GM13976 (cell line): ENCODE results near the gene CENPC.
"Not testable (repeated sequence)": the region's sequence is repeated elsewhere in the genome, so short reads cannot be mapped to it uniquely, and the experiment has no call there.

Source experiments
- DNase-seq: peaks from one replicate; pipeline ENCODE4 v3.0.0; 2012; ENCODE audit warnings: low spot score
- CTCF ChIP-seq: IDR thresholded peaks from 2 replicates; pipeline ENCODE4 v1.5.1; 2012; ENCODE audit warnings: borderline replicate concordance, mild to moderate bottlenecking; ENCODE audit not compliant: insufficient read depth; ENCODE audit errors: extremely low read depth, missing control alignments, control extremely low read depth
- in situ Hi-C: fragments of 300-500 bp; cut with MboI; formaldehyde crosslinking; loops from one replicate; pipeline ENCODE4 v1.12.0; 2022; ENCODE audit warnings: low sequenced_read_pairs, mixed read lengths, inconsistent platforms; ENCODE audit not compliant: unreplicated experiment

Gene CENPC

GRCh38 chr4:67546971-67547370 lies 1.7 kb upstream of the CENPC start:
- no peak for DNase-seq
- in situ Hi-C loops = loop anchor here (25.0 kb wide), 1 partner anchor 365 kb away; no protein-coding TSS in a partner anchor
- no peak for TF ChIP-seq CTCF

- in situ Hi-C loops = loop anchor here (25.0 kb wide), 1 partner anchor 366 kb away; no protein-coding TSS in a partner anchor
- DNase-seq = no peak
- no peak for TF ChIP-seq CTCF
Measured at GRCh38 chr4:67546004-67546356, 677 bp upstream of the CENPC start.

- TF ChIP-seq CTCF = no peak
- in situ Hi-C loops = loop anchor here (25.0 kb wide), 1 partner anchor 370 kb away; no protein-coding TSS in a partner anchor
- DNase-seq = no peak
Measured at GRCh38 chr4:67542076-67542475, 3.2 kb downstream of the CENPC start.

GRCh38 chr4:67539830-67540229 lies 5.5 kb downstream of the CENPC start:
- no peak for TF ChIP-seq CTCF
- no peak for DNase-seq
- in situ Hi-C loops = loop anchor here (25.0 kb wide), 1 partner anchor 372 kb away; no protein-coding TSS in a partner anchor

GRCh38 chr4:67535280-67535840 lies 9.9 kb downstream of the CENPC start:
- no peak for TF ChIP-seq CTCF
- in situ Hi-C loops = loop anchor here (25.0 kb wide), 1 partner anchor 377 kb away; no protein-coding TSS in a partner anchor
- no peak for DNase-seq

- in situ Hi-C loops = loop anchor here (25.0 kb wide), 1 partner anchor 379 kb away; no protein-coding TSS in a partner anchor
- TF ChIP-seq CTCF = no peak
- no peak for DNase-seq
Measured at GRCh38 chr4:67533112-67533511, 12.2 kb downstream of the CENPC start.

- DNase-seq = not testable (repeated sequence)
- in situ Hi-C loops = loop anchor here (25.0 kb wide), 1 partner anchor 380 kb away; no protein-coding TSS in a partner anchor
Measured at GRCh38 chr4:67532397-67532796, 12.9 kb downstream of the CENPC start.
